SK-N-SH treated with all-trans-retinoic acid at 6 μM for 48 hours (cell line): ENCODE measurements around the gene KDM4B.

Experiments
- ATAC-seq: fragments of 200-7000 bp; cut with Tn5 transposase; 3 replicates; pipeline ENCODE4 v1.9.1; 2020; ENCODE audit warnings: mild to moderate bottlenecking, moderate library complexity
- BACH2 ChIP-seq: fragments of 250-450 bp; sonication (Bioruptor Pico); IDR thresholded peaks from 2 replicates; pipeline ENCODE4 v1.9.0; 2021; ENCODE audit warnings: mild to moderate bottlenecking, borderline replicate concordance
- ISL1 ChIP-seq: fragments of 250-450 bp; sonication (Bioruptor Pico); IDR thresholded peaks from 2 replicates; pipeline ENCODE4 v2.1.2; 2022; ENCODE audit warnings: mild to moderate bottlenecking, moderate library complexity
- PPARA ChIP-seq: fragments of 250-450 bp; sonication (Bioruptor Pico); IDR thresholded peaks from 2 replicates; pipeline ENCODE4 v1.5.0; 2020; ENCODE audit warnings: mild to moderate bottlenecking, borderline replicate concordance
- RARB ChIP-seq: fragments of 250-450 bp; sonication (Bioruptor Pico); IDR thresholded peaks from 2 replicates; pipeline ENCODE4 v1.8.0; 2021; ENCODE audit warnings: mild to moderate bottlenecking, moderate library complexity
- TCF4 ChIP-seq: fragments of 250-450 bp; sonication (Bioruptor Pico); IDR thresholded peaks from 2 replicates; pipeline ENCODE4 v1.8.0; 2021; ENCODE audit warnings: mild to moderate bottlenecking, moderate library complexity, borderline replicate concordance
- TOX ChIP-seq: fragments of 250-450 bp; sonication (Bioruptor Pico); IDR thresholded peaks from 2 replicates; pipeline ENCODE4 v1.8.0; 2021; ENCODE audit warnings: mild to moderate bottlenecking, moderate library complexity, borderline replicate concordance
- ZC3H10 ChIP-seq: fragments of 250-450 bp; sonication (Bioruptor Pico); IDR thresholded peaks from 2 replicates; pipeline ENCODE4 v1.5.1; 2021; ENCODE audit warnings: mild to moderate bottlenecking, moderate library complexity
- ZFP30 ChIP-seq: fragments of 450-650 bp; formaldehyde crosslinking; IDR thresholded peaks from 2 replicates; pipeline ENCODE4 v1.5.0; 2022; ENCODE audit warnings: mild to moderate bottlenecking, moderate library complexity
- ZNF70 ChIP-seq: fragments of 450-650 bp; formaldehyde crosslinking; IDR thresholded peaks from 2 replicates; pipeline ENCODE4 v1.5.0; 2020; ENCODE audit warnings: mild to moderate bottlenecking, moderate library complexity
- ZNF8 ChIP-seq: fragments of 450-650 bp; formaldehyde crosslinking; IDR thresholded peaks from 2 replicates; pipeline ENCODE4 v1.5.0; 2020; ENCODE audit warnings: mild to moderate bottlenecking, moderate library complexity
- TF ChIP-seq, protein P1 (sequence below): fragments of 250-450 bp; sonication (Bioruptor Pico); IDR thresholded peaks from 2 replicates; pipeline ENCODE4 v1.8.0; 2020; ENCODE audit warnings: mild to moderate bottlenecking, moderate library complexity, borderline replicate concordance
- TF ChIP-seq, protein P2 (sequence below): fragments of 250-450 bp; sonication (Bioruptor Pico); IDR thresholded peaks from 2 replicates; pipeline ENCODE4 v1.8.0; 2021; ENCODE audit warnings: low read depth, mild to moderate bottlenecking, moderate library complexity, borderline replicate concordance
- TF ChIP-seq, protein P3 (sequence below): fragments of 250-450 bp; sonication (Bioruptor Pico); IDR thresholded peaks from 2 replicates; pipeline ENCODE4 v1.5.1; 2020; ENCODE audit warnings: low read depth, mild to moderate bottlenecking, moderate library complexity
- TF ChIP-seq, protein P4 (sequence below): fragments of 250-450 bp; sonication (Bioruptor Pico); IDR thresholded peaks from 2 replicates; pipeline ENCODE4 v1.5.0; 2020; ENCODE audit warnings: mild to moderate bottlenecking, moderate library complexity

Gene KDM4B

DNA sequence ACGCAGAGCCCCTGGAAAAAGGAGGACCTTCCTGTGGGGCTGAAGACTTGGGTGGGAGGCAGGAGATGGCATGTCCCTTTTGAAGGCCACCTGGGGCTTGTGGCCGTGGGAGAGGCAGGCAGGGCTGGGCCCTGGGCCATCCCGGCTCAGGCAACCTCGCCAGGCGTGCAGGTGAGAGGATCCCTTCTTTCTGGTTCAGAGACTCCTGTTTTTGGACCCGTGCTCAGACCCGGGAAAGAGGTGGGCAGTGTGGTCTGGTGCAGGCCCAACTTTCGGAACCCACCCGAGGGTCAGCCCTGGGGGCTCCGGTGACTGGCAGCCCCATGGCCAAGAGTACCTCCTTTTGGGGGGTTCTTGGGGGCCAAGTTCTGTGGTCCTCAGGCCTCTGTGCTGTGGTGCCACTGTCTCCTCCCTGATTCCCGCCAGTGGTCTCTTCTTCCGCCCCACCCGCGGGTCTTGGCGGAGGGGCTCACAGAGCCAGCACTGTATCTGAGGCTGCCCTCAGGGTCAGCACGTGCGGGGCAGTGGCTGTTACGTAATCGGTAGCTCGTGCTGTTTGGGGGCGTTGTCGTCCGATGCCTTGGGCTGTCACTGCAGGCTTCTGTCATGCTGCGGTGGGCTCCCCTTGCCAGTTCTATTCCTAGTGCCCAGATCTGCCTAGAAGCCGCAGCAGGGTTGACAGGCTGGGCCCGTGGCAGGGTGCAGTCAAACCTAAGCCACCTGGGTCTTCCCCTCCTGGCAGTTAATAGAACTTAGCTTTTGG lies 42.7 kb downstream of the KDM4B start:
- TF ChIP-seq PPARA (no peak), ISL1 (no peak), ZFP30 (CRISPR knock-in tag) (no peak), TCF4 (CRISPR knock-in tag) (no peak), RARB (CRISPR knock-in tag) (no peak), BACH2 (CRISPR knock-in tag) (no peak), ZC3H10 (no peak), ZNF70 (no peak)
- TF ChIP-seq, protein P1, sequence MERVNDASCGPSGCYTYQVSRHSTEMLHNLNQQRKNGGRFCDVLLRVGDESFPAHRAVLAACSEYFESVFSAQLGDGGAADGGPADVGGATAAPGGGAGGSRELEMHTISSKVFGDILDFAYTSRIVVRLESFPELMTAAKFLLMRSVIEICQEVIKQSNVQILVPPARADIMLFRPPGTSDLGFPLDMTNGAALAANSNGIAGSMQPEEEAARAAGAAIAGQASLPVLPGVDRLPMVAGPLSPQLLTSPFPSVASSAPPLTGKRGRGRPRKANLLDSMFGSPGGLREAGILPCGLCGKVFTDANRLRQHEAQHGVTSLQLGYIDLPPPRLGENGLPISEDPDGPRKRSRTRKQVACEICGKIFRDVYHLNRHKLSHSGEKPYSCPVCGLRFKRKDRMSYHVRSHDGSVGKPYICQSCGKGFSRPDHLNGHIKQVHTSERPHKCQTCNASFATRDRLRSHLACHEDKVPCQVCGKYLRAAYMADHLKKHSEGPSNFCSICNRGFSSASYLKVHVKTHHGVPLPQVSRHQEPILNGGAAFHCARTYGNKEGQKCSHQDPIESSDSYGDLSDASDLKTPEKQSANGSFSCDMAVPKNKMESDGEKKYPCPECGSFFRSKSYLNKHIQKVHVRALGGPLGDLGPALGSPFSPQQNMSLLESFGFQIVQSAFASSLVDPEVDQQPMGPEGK (CRISPR knock-in tag), result no peak
- TF ChIP-seq, protein P2, sequence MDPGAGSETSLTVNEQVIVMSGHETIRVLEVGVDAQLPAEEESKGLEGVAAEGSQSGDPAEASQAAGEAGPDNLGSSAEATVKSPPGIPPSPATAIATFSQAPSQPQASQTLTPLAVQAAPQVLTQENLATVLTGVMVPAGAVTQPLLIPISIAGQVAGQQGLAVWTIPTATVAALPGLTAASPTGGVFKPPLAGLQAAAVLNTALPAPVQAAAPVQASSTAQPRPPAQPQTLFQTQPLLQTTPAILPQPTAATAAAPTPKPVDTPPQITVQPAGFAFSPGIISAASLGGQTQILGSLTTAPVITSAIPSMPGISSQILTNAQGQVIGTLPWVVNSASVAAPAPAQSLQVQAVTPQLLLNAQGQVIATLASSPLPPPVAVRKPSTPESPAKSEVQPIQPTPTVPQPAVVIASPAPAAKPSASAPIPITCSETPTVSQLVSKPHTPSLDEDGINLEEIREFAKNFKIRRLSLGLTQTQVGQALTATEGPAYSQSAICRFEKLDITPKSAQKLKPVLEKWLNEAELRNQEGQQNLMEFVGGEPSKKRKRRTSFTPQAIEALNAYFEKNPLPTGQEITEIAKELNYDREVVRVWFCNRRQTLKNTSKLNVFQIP (CRISPR knock-in tag), result no peak
- no peak for ATAC-seq

DNA sequence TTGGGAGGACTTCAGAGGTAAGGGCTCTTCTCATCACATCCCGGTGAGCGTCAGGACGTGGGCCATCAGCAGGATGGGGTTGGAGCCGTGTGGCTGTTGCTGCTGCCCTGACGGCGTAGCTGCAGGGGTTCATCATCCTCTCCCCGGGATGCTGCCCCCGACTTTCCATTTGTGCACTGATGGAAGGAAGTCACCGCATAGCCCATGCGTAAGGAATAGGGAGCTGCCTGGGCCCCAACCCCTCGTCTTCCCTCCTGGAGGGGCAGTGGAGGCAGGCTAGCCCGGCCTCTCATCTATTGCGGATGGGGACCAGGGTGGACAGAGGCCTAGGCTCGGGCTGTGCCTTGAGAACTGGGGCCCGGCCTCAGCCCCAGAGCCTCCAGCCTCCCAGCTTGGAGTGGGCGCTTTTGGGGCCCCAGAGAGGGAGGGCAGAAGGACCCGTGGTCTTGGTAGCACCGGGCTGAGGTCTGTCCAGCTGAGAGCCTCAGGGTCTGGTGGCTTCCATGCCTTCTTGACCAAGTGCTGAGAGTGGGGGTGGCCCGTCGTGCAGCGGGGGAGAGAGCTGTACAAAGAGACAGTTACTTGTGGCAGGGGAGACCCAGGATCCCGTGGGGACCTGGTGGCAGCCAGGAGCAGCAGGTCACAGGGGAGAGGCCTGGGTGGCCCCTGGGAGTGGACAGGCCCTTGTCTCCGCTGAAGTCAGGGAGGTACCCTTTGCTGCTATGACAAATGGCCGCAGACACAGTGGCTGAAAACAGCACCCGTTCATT lies 44.0 kb downstream of the KDM4B start:
- ATAC-seq, result no peak
- TF ChIP-seq RARB (CRISPR knock-in tag) (no peak), ZNF8 (CRISPR knock-in tag) (no peak)
- TF ChIP-seq, protein P2 (CRISPR knock-in tag), result no peak
- TF ChIP-seq, protein P3, sequence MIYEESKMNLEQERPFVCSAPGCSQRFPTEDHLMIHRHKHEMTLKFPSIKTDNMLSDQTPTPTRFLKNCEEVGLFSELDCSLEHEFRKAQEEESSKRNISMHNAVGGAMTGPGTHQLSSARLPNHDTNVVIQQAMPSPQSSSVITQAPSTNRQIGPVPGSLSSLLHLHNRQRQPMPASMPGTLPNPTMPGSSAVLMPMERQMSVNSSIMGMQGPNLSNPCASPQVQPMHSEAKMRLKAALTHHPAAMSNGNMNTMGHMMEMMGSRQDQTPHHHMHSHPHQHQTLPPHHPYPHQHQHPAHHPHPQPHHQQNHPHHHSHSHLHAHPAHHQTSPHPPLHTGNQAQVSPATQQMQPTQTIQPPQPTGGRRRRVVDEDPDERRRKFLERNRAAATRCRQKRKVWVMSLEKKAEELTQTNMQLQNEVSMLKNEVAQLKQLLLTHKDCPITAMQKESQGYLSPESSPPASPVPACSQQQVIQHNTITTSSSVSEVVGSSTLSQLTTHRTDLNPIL (CRISPR knock-in tag), result no peak
- TF ChIP-seq, protein P4, sequence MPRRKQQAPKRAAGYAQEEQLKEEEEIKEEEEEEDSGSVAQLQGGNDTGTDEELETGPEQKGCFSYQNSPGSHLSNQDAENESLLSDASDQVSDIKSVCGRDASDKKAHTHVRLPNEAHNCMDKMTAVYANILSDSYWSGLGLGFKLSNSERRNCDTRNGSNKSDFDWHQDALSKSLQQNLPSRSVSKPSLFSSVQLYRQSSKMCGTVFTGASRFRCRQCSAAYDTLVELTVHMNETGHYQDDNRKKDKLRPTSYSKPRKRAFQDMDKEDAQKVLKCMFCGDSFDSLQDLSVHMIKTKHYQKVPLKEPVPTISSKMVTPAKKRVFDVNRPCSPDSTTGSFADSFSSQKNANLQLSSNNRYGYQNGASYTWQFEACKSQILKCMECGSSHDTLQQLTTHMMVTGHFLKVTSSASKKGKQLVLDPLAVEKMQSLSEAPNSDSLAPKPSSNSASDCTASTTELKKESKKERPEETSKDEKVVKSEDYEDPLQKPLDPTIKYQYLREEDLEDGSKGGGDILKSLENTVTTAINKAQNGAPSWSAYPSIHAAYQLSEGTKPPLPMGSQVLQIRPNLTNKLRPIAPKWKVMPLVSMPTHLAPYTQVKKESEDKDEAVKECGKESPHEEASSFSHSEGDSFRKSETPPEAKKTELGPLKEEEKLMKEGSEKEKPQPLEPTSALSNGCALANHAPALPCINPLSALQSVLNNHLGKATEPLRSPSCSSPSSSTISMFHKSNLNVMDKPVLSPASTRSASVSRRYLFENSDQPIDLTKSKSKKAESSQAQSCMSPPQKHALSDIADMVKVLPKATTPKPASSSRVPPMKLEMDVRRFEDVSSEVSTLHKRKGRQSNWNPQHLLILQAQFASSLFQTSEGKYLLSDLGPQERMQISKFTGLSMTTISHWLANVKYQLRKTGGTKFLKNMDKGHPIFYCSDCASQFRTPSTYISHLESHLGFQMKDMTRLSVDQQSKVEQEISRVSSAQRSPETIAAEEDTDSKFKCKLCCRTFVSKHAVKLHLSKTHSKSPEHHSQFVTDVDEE (CRISPR knock-in tag), result no peak

DNA sequence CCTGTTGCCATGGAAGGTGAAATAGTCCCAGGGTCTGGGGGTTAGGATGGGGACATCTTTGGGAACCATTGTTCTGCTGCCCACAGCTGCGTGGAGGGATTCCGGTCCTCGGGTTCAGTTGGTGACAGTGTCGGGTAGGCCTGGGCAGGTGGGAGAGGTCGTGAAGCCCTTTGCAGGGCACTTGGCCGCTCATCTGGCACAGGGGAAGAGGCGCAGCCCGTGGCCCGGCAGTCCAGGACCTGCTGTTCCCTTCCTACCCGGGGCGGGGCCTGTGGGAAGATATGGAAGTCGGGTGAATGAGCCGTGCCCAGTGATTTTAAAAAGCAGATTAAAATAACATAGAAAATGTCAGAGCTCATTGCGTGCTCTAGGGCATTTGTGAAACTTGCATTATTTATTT lies 44.8 kb downstream of the KDM4B start:
- no peak for TF ChIP-seq BACH2 (CRISPR knock-in tag)
- no peak for TF ChIP-seq ZNF8 (CRISPR knock-in tag)
- TF ChIP-seq, protein P2 (CRISPR knock-in tag), result no peak
- TF ChIP-seq TOX (CRISPR knock-in tag), result no peak
- TF ChIP-seq, protein P3 (CRISPR knock-in tag), result no peak
- TF ChIP-seq TCF4 (CRISPR knock-in tag), result no peak
- TF ChIP-seq, protein P4 (CRISPR knock-in tag), result no peak
- TF ChIP-seq, all 23 proteins: peak for 0
- ATAC-seq, result no peak
